WTC11 (cell line): ENCODE data around the gene FILIP1L. TPM values are rescaled to one million over a fixed set of nuclear protein-coding genes. Genes with fewer than 3 reads are reported as not detected.

ENCODE experiments used
- ATAC-seq: fragments of 200-7000 bp; cut with Tn5 transposase; 2 replicates; pipeline ENCODE4 v1.10.0; 2021; ENCODE audit warnings: mild to moderate bottlenecking, moderate library complexity
- CTCF ChIA-PET: fragments of 300-600 bp; sonication (Branson Sonifier 250); formaldehyde crosslinking; loops from one replicate; lab custom pipeline; 2021; ENCODE audit warnings: antibody characterized with exemption; lab: Charles Lee
- POLR2A ChIA-PET: fragments of 350-600 bp; sonication (Branson Sonifier 250); formaldehyde crosslinking; loops from one replicate; lab custom pipeline; 2021; ENCODE audit warnings: antibody characterized with exemption; lab: Charles Lee
- DNase-seq: peaks from one replicate; pipeline ENCODE4 v3.0.0; 2021; ENCODE audit warnings: low spot score
- H3K27ac Mint-ChIP-seq: 2 replicates; pipeline ENCODE4 v1.8.0; 2021; ENCODE audit warnings: mixed read lengths
- H3K27me3 Mint-ChIP-seq: 2 replicates; pipeline ENCODE4 v1.8.0; 2021; ENCODE audit warnings: low read depth, mild to moderate bottlenecking, moderate library complexity, mixed read lengths
- H3K36me3 Mint-ChIP-seq: 2 replicates; pipeline ENCODE4 v1.8.0; 2021; ENCODE audit warnings: mixed read lengths
- H3K4me1 Mint-ChIP-seq: 2 replicates; pipeline ENCODE4 v1.8.0; 2022; ENCODE audit warnings: mixed read lengths
- H3K4me3 Mint-ChIP-seq: 2 replicates; pipeline ENCODE4 v1.8.0; 2021; ENCODE audit warnings: mild to moderate bottlenecking, moderate library complexity, mixed read lengths
- H3K9me3 Mint-ChIP-seq: 2 replicates; pipeline ENCODE4 v1.8.0; 2021; ENCODE audit warnings: mixed read lengths
- ESRRA ChIP-seq: sonication (generic); formaldehyde crosslinking; IDR thresholded peaks from 2 replicates; pipeline ENCODE4 v1.8.1; 2022; ENCODE audit warnings: mild to moderate bottlenecking, missing genetic modification reagents, borderline replicate concordance
- GTF2I ChIP-seq: fragments of 250-450 bp; sonication (Bioruptor Pico); conservative IDR thresholded peaks from 2 replicates; pipeline ENCODE4 v1.4.0; 2021; ENCODE audit warnings: mild to moderate bottlenecking
- JAZF1 ChIP-seq: fragments of 250-450 bp; sonication (Bioruptor Pico); IDR thresholded peaks from 2 replicates; pipeline ENCODE4 v1.9.0; 2021; ENCODE audit warnings: moderate library complexity, mild to moderate bottlenecking, inconsistent platforms
- JUN ChIP-seq: sonication (generic); formaldehyde crosslinking; IDR thresholded peaks from 2 replicates; pipeline ENCODE4 v1.8.0; 2023; ENCODE audit warnings: mild to moderate bottlenecking, missing genetic modification reagents
- NFATC4 ChIP-seq: fragments of 250-450 bp; sonication (Bioruptor Pico); IDR thresholded peaks from 2 replicates; pipeline ENCODE4 v1.9.0; 2021; ENCODE audit warnings: mild to moderate bottlenecking
- SOX15 ChIP-seq: fragments of 250-450 bp; sonication (Bioruptor Pico); IDR thresholded peaks from 2 replicates; pipeline ENCODE4 v1.9.0; 2021; ENCODE audit warnings: mild to moderate bottlenecking
- TCF7 ChIP-seq: sonication (generic); formaldehyde crosslinking; IDR thresholded peaks from 2 replicates; pipeline ENCODE4 v1.8.0; 2022; ENCODE audit warnings: mild to moderate bottlenecking, low read depth, missing genetic modification reagents, moderate library complexity
- ZNF423 ChIP-seq: fragments of 250-450 bp; sonication (Bioruptor Pico); IDR thresholded peaks from 2 replicates; pipeline ENCODE4 v2.1.2; 2022; ENCODE audit warnings: mild to moderate bottlenecking, moderate library complexity
- ZNF671 ChIP-seq: fragments of 250-450 bp; sonication (Bioruptor Pico); IDR thresholded peaks from 2 replicates; pipeline ENCODE4 v1.8.0; 2021; ENCODE audit warnings: mild to moderate bottlenecking
- total RNA-seq: library from RNA; stranded (reverse); gene quantifications from 3 replicates; pipeline ENCODE4 v1.2.3, GENCODE V29; 2021
- TF ChIP-seq, protein P1 (sequence below): fragments of 200-600 bp; IDR thresholded peaks from 2 replicates; pipeline ENCODE4 v1.8.0; 2022; ENCODE audit warnings: antibody characterized with exemption
- TF ChIP-seq, protein P2 (sequence below): sonication (generic); formaldehyde crosslinking; IDR thresholded peaks from 2 replicates; pipeline ENCODE4 v1.8.1; 2023; ENCODE audit warnings: mild to moderate bottlenecking, missing genetic modification reagents
- TF ChIP-seq, protein P3 (sequence below): fragments of 250-450 bp; sonication (Bioruptor Pico); IDR thresholded peaks from 2 replicates; pipeline ENCODE4 v1.9.0; 2021; ENCODE audit warnings: mild to moderate bottlenecking
- TF ChIP-seq, protein P4 (sequence below): sonication (generic); formaldehyde crosslinking; IDR thresholded peaks from 2 replicates; pipeline ENCODE4 v1.8.1; 2023; ENCODE audit warnings: mild to moderate bottlenecking, missing genetic modification reagents, moderate library complexity
- TF ChIP-seq, protein P5 (sequence below): sonication (generic); formaldehyde crosslinking; IDR thresholded peaks from 2 replicates; pipeline ENCODE4 v1.8.1; 2022; ENCODE audit warnings: missing genetic modification reagents, borderline replicate concordance
- TF ChIP-seq, protein P6 (sequence below): sonication (generic); formaldehyde crosslinking; IDR thresholded peaks from 2 replicates; pipeline ENCODE4 v1.8.1; 2022; ENCODE audit warnings: low read depth, mild to moderate bottlenecking, moderate library complexity, missing genetic modification reagents, borderline replicate concordance
- TF ChIP-seq, protein P7 (sequence below): sonication (generic); formaldehyde crosslinking; conservative IDR thresholded peaks from 2 replicates; pipeline ENCODE4 v1.8.1; 2022; ENCODE audit warnings: mild to moderate bottlenecking, missing genetic modification reagents
- TF ChIP-seq, protein P8 (sequence below): sonication (generic); formaldehyde crosslinking; conservative IDR thresholded peaks from 2 replicates; pipeline ENCODE4 v1.8.1; 2023; ENCODE audit warnings: mild to moderate bottlenecking, low read depth, missing genetic modification reagents, moderate library complexity

Gene FILIP1L
- total RNA-seq, 1 experiment from 2014 or later = 0.17 TPM

DNA sequence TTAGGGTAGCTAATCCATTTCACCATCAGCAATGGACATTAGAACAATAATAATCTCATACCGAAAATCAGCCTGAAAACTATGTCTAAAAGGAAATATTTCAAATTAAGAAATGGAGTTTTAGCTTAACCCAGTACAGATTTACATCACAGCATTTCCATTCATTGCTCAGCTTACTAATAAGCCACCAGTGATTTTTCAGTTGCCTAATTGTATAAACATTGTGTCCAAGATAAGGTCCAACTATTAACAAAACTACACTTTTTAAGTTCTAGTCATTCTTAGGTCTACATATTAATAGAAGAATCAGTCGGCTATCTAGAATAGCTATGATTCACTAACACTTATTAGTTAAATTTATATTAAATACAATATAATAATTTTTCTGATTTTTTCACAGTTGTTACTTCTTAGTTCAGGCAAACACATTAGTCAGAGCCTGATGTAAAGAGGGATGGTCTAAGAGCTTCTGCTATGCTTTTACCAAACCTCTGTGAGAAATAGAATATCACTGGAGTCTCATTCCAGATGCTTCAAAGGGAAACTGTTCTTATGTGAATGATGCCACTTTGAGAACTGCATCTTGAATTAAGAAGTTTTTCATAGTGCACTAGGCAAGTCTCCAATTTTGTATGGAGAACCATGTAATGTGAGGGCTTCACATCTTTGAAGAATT is 222.6 kb downstream of the FILIP1L start:
- DNase-seq = no peak
- H3K4me3 Mint-ChIP-seq = no peak overlapping the region
- no peaks in the 10 kb centered on the region for H3K27me3 Mint-ChIP-seq
- H3K9me3 Mint-ChIP-seq = no peaks in the 10 kb centered on the region; the same call in 1 of the 2 replicates
- POLR2A ChIA-PET = interaction anchor here (0.6 kb wide), 1 partner anchor 442 kb away, joined by 4 read pairs; no protein-coding TSS in a partner anchor
- TF ChIP-seq ZNF423 (CRISPR knock-in tag) (no peak), SOX15 (CRISPR knock-in tag) (no peak), JUN (CRISPR knock-in tag) (no peak), JAZF1 (no peak), GTF2I (CRISPR knock-in tag) (no peak), TCF7 (CRISPR knock-in tag) (no peak), NFATC4 (CRISPR knock-in tag) (no peak), ZNF671 (CRISPR knock-in tag) (no peak), ESRRA (CRISPR knock-in tag) (no peak)
- TF ChIP-seq, protein P1, sequence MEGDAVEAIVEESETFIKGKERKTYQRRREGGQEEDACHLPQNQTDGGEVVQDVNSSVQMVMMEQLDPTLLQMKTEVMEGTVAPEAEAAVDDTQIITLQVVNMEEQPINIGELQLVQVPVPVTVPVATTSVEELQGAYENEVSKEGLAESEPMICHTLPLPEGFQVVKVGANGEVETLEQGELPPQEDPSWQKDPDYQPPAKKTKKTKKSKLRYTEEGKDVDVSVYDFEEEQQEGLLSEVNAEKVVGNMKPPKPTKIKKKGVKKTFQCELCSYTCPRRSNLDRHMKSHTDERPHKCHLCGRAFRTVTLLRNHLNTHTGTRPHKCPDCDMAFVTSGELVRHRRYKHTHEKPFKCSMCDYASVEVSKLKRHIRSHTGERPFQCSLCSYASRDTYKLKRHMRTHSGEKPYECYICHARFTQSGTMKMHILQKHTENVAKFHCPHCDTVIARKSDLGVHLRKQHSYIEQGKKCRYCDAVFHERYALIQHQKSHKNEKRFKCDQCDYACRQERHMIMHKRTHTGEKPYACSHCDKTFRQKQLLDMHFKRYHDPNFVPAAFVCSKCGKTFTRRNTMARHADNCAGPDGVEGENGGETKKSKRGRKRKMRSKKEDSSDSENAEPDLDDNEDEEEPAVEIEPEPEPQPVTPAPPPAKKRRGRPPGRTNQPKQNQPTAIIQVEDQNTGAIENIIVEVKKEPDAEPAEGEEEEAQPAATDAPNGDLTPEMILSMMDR = no peak
- TF ChIP-seq, protein P2, sequence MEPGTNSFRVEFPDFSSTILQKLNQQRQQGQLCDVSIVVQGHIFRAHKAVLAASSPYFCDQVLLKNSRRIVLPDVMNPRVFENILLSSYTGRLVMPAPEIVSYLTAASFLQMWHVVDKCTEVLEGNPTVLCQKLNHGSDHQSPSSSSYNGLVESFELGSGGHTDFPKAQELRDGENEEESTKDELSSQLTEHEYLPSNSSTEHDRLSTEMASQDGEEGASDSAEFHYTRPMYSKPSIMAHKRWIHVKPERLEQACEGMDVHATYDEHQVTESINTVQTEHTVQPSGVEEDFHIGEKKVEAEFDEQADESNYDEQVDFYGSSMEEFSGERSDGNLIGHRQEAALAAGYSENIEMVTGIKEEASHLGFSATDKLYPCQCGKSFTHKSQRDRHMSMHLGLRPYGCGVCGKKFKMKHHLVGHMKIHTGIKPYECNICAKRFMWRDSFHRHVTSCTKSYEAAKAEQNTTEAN (CRISPR knock-in tag) = no peak
- TF ChIP-seq, protein P3, sequence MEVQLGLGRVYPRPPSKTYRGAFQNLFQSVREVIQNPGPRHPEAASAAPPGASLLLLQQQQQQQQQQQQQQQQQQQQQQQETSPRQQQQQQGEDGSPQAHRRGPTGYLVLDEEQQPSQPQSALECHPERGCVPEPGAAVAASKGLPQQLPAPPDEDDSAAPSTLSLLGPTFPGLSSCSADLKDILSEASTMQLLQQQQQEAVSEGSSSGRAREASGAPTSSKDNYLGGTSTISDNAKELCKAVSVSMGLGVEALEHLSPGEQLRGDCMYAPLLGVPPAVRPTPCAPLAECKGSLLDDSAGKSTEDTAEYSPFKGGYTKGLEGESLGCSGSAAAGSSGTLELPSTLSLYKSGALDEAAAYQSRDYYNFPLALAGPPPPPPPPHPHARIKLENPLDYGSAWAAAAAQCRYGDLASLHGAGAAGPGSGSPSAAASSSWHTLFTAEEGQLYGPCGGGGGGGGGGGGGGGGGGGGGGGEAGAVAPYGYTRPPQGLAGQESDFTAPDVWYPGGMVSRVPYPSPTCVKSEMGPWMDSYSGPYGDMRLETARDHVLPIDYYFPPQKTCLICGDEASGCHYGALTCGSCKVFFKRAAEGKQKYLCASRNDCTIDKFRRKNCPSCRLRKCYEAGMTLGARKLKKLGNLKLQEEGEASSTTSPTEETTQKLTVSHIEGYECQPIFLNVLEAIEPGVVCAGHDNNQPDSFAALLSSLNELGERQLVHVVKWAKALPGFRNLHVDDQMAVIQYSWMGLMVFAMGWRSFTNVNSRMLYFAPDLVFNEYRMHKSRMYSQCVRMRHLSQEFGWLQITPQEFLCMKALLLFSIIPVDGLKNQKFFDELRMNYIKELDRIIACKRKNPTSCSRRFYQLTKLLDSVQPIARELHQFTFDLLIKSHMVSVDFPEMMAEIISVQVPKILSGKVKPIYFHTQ (CRISPR knock-in tag) = no peak
- TF ChIP-seq, protein P4, sequence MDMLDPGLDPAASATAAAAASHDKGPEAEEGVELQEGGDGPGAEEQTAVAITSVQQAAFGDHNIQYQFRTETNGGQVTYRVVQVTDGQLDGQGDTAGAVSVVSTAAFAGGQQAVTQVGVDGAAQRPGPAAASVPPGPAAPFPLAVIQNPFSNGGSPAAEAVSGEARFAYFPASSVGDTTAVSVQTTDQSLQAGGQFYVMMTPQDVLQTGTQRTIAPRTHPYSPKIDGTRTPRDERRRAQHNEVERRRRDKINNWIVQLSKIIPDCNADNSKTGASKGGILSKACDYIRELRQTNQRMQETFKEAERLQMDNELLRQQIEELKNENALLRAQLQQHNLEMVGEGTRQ (CRISPR knock-in tag) = no peak
- TF ChIP-seq, protein P5, sequence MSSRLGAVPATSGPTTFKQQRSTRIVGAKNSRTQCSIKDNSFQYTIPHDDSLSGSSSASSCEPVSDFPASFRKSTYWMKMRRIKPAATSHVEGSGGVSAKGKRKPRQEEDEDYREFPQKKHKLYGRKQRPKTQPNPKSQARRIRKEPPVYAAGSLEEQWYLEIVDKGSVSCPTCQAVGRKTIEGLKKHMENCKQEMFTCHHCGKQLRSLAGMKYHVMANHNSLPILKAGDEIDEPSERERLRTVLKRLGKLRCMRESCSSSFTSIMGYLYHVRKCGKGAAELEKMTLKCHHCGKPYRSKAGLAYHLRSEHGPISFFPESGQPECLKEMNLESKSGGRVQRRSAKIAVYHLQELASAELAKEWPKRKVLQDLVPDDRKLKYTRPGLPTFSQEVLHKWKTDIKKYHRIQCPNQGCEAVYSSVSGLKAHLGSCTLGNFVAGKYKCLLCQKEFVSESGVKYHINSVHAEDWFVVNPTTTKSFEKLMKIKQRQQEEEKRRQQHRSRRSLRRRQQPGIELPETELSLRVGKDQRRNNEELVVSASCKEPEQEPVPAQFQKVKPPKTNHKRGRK (CRISPR knock-in tag) = no peak
- TF ChIP-seq, protein P6, sequence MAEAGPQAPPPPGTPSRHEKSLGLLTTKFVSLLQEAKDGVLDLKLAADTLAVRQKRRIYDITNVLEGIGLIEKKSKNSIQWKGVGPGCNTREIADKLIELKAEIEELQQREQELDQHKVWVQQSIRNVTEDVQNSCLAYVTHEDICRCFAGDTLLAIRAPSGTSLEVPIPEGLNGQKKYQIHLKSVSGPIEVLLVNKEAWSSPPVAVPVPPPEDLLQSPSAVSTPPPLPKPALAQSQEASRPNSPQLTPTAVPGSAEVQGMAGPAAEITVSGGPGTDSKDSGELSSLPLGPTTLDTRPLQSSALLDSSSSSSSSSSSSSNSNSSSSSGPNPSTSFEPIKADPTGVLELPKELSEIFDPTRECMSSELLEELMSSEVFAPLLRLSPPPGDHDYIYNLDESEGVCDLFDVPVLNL = no peak
- TF ChIP-seq, protein P7, sequence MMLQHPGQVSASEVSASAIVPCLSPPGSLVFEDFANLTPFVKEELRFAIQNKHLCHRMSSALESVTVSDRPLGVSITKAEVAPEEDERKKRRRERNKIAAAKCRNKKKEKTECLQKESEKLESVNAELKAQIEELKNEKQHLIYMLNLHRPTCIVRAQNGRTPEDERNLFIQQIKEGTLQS (CRISPR knock-in tag) = no peak
- TF ChIP-seq, protein P8, sequence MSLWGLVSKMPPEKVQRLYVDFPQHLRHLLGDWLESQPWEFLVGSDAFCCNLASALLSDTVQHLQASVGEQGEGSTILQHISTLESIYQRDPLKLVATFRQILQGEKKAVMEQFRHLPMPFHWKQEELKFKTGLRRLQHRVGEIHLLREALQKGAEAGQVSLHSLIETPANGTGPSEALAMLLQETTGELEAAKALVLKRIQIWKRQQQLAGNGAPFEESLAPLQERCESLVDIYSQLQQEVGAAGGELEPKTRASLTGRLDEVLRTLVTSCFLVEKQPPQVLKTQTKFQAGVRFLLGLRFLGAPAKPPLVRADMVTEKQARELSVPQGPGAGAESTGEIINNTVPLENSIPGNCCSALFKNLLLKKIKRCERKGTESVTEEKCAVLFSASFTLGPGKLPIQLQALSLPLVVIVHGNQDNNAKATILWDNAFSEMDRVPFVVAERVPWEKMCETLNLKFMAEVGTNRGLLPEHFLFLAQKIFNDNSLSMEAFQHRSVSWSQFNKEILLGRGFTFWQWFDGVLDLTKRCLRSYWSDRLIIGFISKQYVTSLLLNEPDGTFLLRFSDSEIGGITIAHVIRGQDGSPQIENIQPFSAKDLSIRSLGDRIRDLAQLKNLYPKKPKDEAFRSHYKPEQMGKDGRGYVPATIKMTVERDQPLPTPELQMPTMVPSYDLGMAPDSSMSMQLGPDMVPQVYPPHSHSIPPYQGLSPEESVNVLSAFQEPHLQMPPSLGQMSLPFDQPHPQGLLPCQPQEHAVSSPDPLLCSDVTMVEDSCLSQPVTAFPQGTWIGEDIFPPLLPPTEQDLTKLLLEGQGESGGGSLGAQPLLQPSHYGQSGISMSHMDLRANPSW = no peak
- CTCF ChIA-PET = no interaction called here
- H3K4me1 Mint-ChIP-seq = peaks cover 33% of the 10 kb centered on the region
- no peak overlapping the region for H3K27ac Mint-ChIP-seq
- ATAC-seq = no peak
- no peaks in the 10 kb centered on the region for H3K36me3 Mint-ChIP-seq
